K562 (cell line): ENCODE measurements around the gene BDKRB2. TPM values are rescaled to one million over a fixed set of nuclear protein-coding genes. Genes with fewer than 3 reads are reported as not detected.

Experiments used
- ATAC-seq: fragments of 200-7000 bp; cut with Tn5 transposase; 3 replicates; pipeline ENCODE4 v1.9.1; 2020; ENCODE audit warnings: moderate library complexity
- BruUV-seq: library from RNA; stranded (reverse); fragments of 400-500 nt; replicated peaks from 2 replicates; lab custom pipeline; 2021; lab: Mats Ljungman, UMichigan
- CTCF ChIA-PET: fragments of 300-600 bp; formaldehyde crosslinking; extraction: SDS; loops from one replicate; lab custom pipeline; 2021; ENCODE audit warnings: low intra/inter-chr PET ratio; lab: Yijun Ruan, JAX
- POLR2A ChIA-PET: fragments of 300-600, 350-650 bp; sonication (Branson Sonifier 250); formaldehyde crosslinking; extraction: SDS; loops from one replicate; lab custom pipeline; 2021; ENCODE audit warnings: antibody characterized with exemption, inconsistent platforms; lab: Yijun Ruan, JAX
- DNase-seq, 4 experiments: peaks; one replicate each; pipeline versions ENCODE4 v3.0.0 to v3.0.0-alpha.2; 2011 to 2018; ENCODE audit warnings: low spot score in 3 of 4, mixed read lengths in 3 of 4; ENCODE audit errors: extremely low read depth in 1 of 4
- FAIRE-seq: peaks from 2 replicates; lab custom pipeline; 2011; peaks lifted over from hg19 to GRCh38; lab: Jason Lieb, UNC
- H2AFZ ChIP-seq: 2 replicates; pipeline ENCODE4 v1.6.0; 2011; ENCODE audit warnings: low read depth, low read length, control low read depth, inconsistent platforms
- H3K27ac ChIP-seq: fragments of 200-600 bp; 3 replicates; pipeline ENCODE4 v1.8.0; 2011; ENCODE audit warnings: low read depth, mild to moderate bottlenecking, control low read depth, inconsistent platforms, low read length, moderate library complexity, mixed read lengths; ENCODE audit errors: extremely low read depth
- H3K27me3 ChIP-seq, 2 experiments: fragments of 300-600 bp in 1 of 2; 2 replicates in 1 of 2; 3 replicates in 1 of 2; pipeline versions ENCODE4 v1.6.0 to v1.8.0; 2011; ENCODE audit warnings: inconsistent platforms in 2 of 2, low read length in 2 of 2, mild to moderate bottlenecking in 1 of 2, mixed read lengths in 1 of 2, moderate library complexity in 1 of 2; ENCODE audit not compliant: control insufficient read depth in 2 of 2, insufficient read depth in 2 of 2
- H3K36me3 ChIP-seq: fragments of 300-600 bp; 3 replicates; pipeline ENCODE4 v1.8.0; 2011; ENCODE audit warnings: mild to moderate bottlenecking, low read length, inconsistent platforms; ENCODE audit not compliant: control insufficient read depth, insufficient read depth
- H3K4me1 ChIP-seq, 2 experiments: fragments of 200-600 bp in 1 of 2; replicated peaks in 1 of 2; 2 replicates in 1 of 2; 3 replicates in 1 of 2; pipeline versions ENCODE4 v1.5.1 to v1.8.0; 2011; ENCODE audit warnings: inconsistent platforms in 2 of 2, low read length in 2 of 2, mild to moderate bottlenecking in 1 of 2, mixed read lengths in 1 of 2, moderate library complexity in 1 of 2; ENCODE audit not compliant: control insufficient read depth in 2 of 2, insufficient read depth in 2 of 2
- H3K4me2 ChIP-seq: 2 replicates; pipeline ENCODE4 v1.6.1; 2011; ENCODE audit warnings: low read length, control low read depth, inconsistent platforms, mixed read lengths; ENCODE audit not compliant: insufficient read depth
- H3K4me3 ChIP-seq: fragments of 200-600 bp; sonication (generic), shearing (Covaris generic); 2 replicates; pipeline ENCODE4 v1.5.1; 2016; ENCODE audit warnings: control low read depth, inconsistent platforms
- H3K79me2 ChIP-seq: fragments of 200-600 bp; 3 replicates; pipeline ENCODE4 v1.8.0; 2011; ENCODE audit warnings: low read length, inconsistent platforms; ENCODE audit not compliant: control insufficient read depth, insufficient read depth
- H3K9ac ChIP-seq, 2 experiments: 2 replicates each; pipeline versions ENCODE4 v1.6.0 to v1.6.1; 2011; ENCODE audit warnings: low read depth in 2 of 2, low read length in 2 of 2, control low read depth in 1 of 2, inconsistent platforms in 1 of 2, mild to moderate bottlenecking in 1 of 2, mixed read lengths in 1 of 2; ENCODE audit not compliant: insufficient read depth in 1 of 2
- H3K9me1 ChIP-seq: one replicate; pipeline ENCODE4 v1.6.0; 2011; ENCODE audit warnings: inconsistent platforms, mild to moderate bottlenecking, low read length, moderate library complexity; ENCODE audit not compliant: control insufficient read depth, insufficient read depth
- H3K9me3 ChIP-seq: replicated peaks from 2 replicates; pipeline ENCODE4 v1.5.1; 2011; ENCODE audit warnings: low read depth, low read length, inconsistent platforms; ENCODE audit not compliant: control insufficient read depth, insufficient read depth
- H4K20me1 ChIP-seq: replicated peaks from 2 replicates; pipeline ENCODE4 v1.6.1; 2011; ENCODE audit warnings: low read length, inconsistent platforms, mixed read lengths; ENCODE audit not compliant: control insufficient read depth, insufficient read depth
- EGR1 ChIP-seq: fragments of 450-650 bp; conservative IDR thresholded peaks from 2 replicates; pipeline ENCODE4 v1.6.1; 2017; ENCODE audit warnings: mild to moderate bottlenecking
- FOXJ3 ChIP-seq: sonication (generic); formaldehyde crosslinking; IDR thresholded peaks from 2 replicates; pipeline ENCODE4 v1.4.0; 2020; ENCODE audit warnings: mild to moderate bottlenecking, missing genetic modification reagents
- NR0B1 ChIP-seq: fragments of 450-650 bp; IDR thresholded peaks from one replicate; pipeline ENCODE4 v1.6.1; 2018; ENCODE audit warnings: mild to moderate bottlenecking, moderate library complexity; ENCODE audit not compliant: partially characterized antibody
- RUNX1 ChIP-seq: sonication (generic); IDR thresholded peaks from 2 replicates; pipeline ENCODE4 v1.6.1; 2016; ENCODE audit warnings: antibody characterized with exemption, low read depth
- SUPT5H ChIP-seq: fragments of 450-650 bp; IDR thresholded peaks from 2 replicates; pipeline ENCODE4 v1.6.1; 2016
- TAF15 ChIP-seq: fragments of 200-400 bp; formaldehyde crosslinking; IDR thresholded peaks from 2 replicates; pipeline ENCODE4 v1.6.1; 2017; ENCODE audit warnings: mild to moderate bottlenecking, low read depth, low read length, moderate library complexity
- TGIF2 ChIP-seq: sonication (generic); formaldehyde crosslinking; IDR thresholded peaks from 2 replicates; pipeline ENCODE4 v1.8.1; 2022; ENCODE audit warnings: mild to moderate bottlenecking, missing genetic modification reagents, moderate library complexity
- ZNF507 ChIP-seq: conservative IDR thresholded peaks from 2 replicates; pipeline ENCODE4 v1.6.1; 2017; ENCODE audit warnings: missing genetic modification characterization, missing compliant biosample characterization
- WGBS: fragments of 100-300 bp; shearing (Covaris generic); methylation state at CpG from one replicate; pipeline ENCODE4 v1.1.6; 2016; ENCODE audit warnings: low coverage, mixed read lengths; ENCODE audit not compliant: insufficient coverage; ENCODE audit errors: missing lambda C conversion rate; 5-methylcytosine and 5-hydroxymethylcytosine counted together
- in situ Hi-C: fragments of 300-500 bp; cut with MboI; formaldehyde crosslinking; loops from 4 replicates; pipeline ENCODE4 v1.15.0; 2018; ENCODE audit warnings: inconsistent platforms, mixed read lengths
- intact Hi-C: fragments of 100-400 bp; cut with micrococcal nuclease; formaldehyde crosslinking; loops from 2 replicates; pipeline ENCODE4 v1.14.2; 2022
- polyA plus RNA-seq, 8 experiments: library from polyadenylated mRNA; depleted of rRNA in 4 of 8; stranded (reverse) in 5 of 8; unstranded in 3 of 8; fragments of >200 nt; fragmentation: Nextera tagmentation in 2 of 8; fragmentation: Illumina TruSeq in 1 of 8; extraction: Ambion mirVana in 2 of 8; extraction: Trizol in 1 of 8; gene quantifications; 2 replicates each; pipeline versions ENCODE4 v1.2.1 to v1.2.3, GENCODE V29; 2011 to 2014; ENCODE audit warnings: inconsistent platforms in 1 of 8, missing spikeins in 1 of 8
- total RNA-seq, 7 experiments: library from RNA; depleted of rRNA in 6 of 7; stranded (reverse); fragments of >200 nt in 6 of 7; fragmentation: Illumina TruSeq in 2 of 7; extraction: Trizol in 2 of 7; gene quantifications; 2 replicates each; pipeline versions ENCODE4 v1.2.1 to v1.2.3, GENCODE V29; 2011 to 2021; ENCODE audit warnings: low replicate concordance in 1 of 7

Gene BDKRB2
- total and polyA plus RNA-seq, 9 of the 15 experiments (the other 6 are each of a cell fraction or from before 2014, with no cell fraction given): 0.02 TPM; not detected in 8

GRCh38 chr14:96284008-96284407 is 79.4 kb downstream of the BDKRB2 start:
- H3K79me2 ChIP-seq: no peaks in the 10 kb centered on the region
- H3K27me3 ChIP-seq: no peaks in the 10 kb centered on the region
- FAIRE-seq: no peak
- in situ Hi-C loops: no loop called here
- H3K9me3 ChIP-seq: no peaks in the 10 kb centered on the region
- ChIA-PET POLR2A (no interaction called here), CTCF (no interaction called here)
- H3K27ac ChIP-seq: no peak overlapping the region
- no peak overlapping the region for H3K9ac ChIP-seq
- H3K4me3 ChIP-seq: no peak overlapping the region
- BruUV-seq: no TSS peak
- no peak for TF ChIP-seq TAF15
- no peak for TF ChIP-seq NR0B1
- TF ChIP-seq RUNX1: no peak
- no peak for TF ChIP-seq EGR1
- TF ChIP-seq FOXJ3: no peak
- no peak for TF ChIP-seq ZNF507 (tag)
- TF ChIP-seq SUPT5H: no peak
- TF ChIP-seq TGIF2 (CRISPR knock-in tag): no peak
- no peaks in the 10 kb centered on the region for H3K4me1 ChIP-seq
- H3K9me1 ChIP-seq: no peaks in the 10 kb centered on the region
- H3K4me2 ChIP-seq: no peak overlapping the region
- peaks cover 6% of the 10 kb centered on the region; the same call in 1 of the 3 replicates for H3K36me3 ChIP-seq
- ATAC-seq: no peak
- no peak for DNase-seq
- 93% methylated on average over 9 of the region's 9 CpGs for WGBS
- no peaks in the 10 kb centered on the region for H4K20me1 ChIP-seq
- no peak overlapping the region for H2AFZ ChIP-seq
- intact Hi-C loops: no loop called here
